Bronchial epithelial cell (primary cell): ENCODE measurements around the gene UBA1. TPM values are rescaled to one million over a fixed set of nuclear protein-coding genes. Genes with fewer than 3 reads are reported as not detected.

Experiments
- DNase-seq: peaks from one replicate; pipeline ENCODE4 v3.0.0-alpha.2; 2010; ENCODE audit warnings: low read depth
- FAIRE-seq: peaks from 2 replicates; lab custom pipeline; 2011; peaks lifted over from hg19 to GRCh38; lab: Jason Lieb, UNC
- H3K27me3 ChIP-seq: 2 replicates; pipeline ENCODE4 v1.5.1; 2011; ENCODE audit warnings: low read length; ENCODE audit not compliant: control insufficient read depth, insufficient read depth
- H3K36me3 ChIP-seq: 2 replicates; pipeline ENCODE4 v1.5.1; 2011; ENCODE audit warnings: low read length; ENCODE audit not compliant: control insufficient read depth, insufficient read depth
- H3K4me3 ChIP-seq: 2 replicates; pipeline ENCODE4 v1.5.1; 2011; ENCODE audit warnings: mild to moderate bottlenecking, low read depth, low read length, control low read depth
- CTCF ChIP-seq: IDR thresholded peaks from 2 replicates; pipeline ENCODE4 v1.5.1; 2011; ENCODE audit warnings: mild to moderate bottlenecking, moderate library complexity, low read length, control low read depth, inconsistent platforms; ENCODE audit not compliant: insufficient read depth, severe bottlenecking
- total RNA-seq: library from RNA; depleted of rRNA; stranded (reverse); fragments of >200 nt; gene quantifications from 2 replicates; pipeline ENCODE4 v1.2.1, GENCODE V29; 2014

The UBA1 gene
- total RNA-seq = 87.4 and 137 TPM in 2 replicates

- FAIRE-seq = peak; percentile 72
- H3K36me3 ChIP-seq = peaks cover 5% of the 10 kb centered on the region
- peak; percentile 45 for TF ChIP-seq CTCF
Observed at GRCh38 chrX:47193475-47194193, at the start of gene UBA1. UBA1 (plus strand) TSS chrX:47193829; CDS start chrX:47198803, 4,974 bp downstream.

GRCh38 chrX:47143894-47144625 is 49.6 kb upstream of the UBA1 start:
- FAIRE-seq (no peak), DNase-seq (peak; percentile 13)
- peaks cover 1% of the 10 kb centered on the region for H3K36me3 ChIP-seq
- H3K27me3 ChIP-seq = no peaks in the 10 kb centered on the region
- peak overlapping the region; percentile 76 for H3K4me3 ChIP-seq
- TF ChIP-seq CTCF = no peak

More at GRCh38 chrX:47193475-47194193, at the start of gene UBA1:
- H3K27me3 ChIP-seq = no peaks in the 10 kb centered on the region
- H3K4me3 ChIP-seq = peak within 1 kb of the TSS; percentile 79
- peak; percentile 88 for DNase-seq

GRCh38 chrX:47144626-47145394 is 48.8 kb upstream of the UBA1 start, which contains the start of the genes NDUFB11 and RBM10:
NDUFB11 (minus strand) TSS chrX:47144702; CDS start chrX:47144679, 23 bp downstream.
RBM10 (plus strand) TSS chrX:47145221; CDS start chrX:47147482, 2,261 bp downstream.
- Histone ChIP-seq H3K4me3 (peak within 1 kb of the TSS; percentile 76), H3K27me3 (no peaks in the 10 kb centered on the region), H3K36me3 (peaks cover 1% of the 10 kb centered on the region)
- FAIRE-seq (no peak), DNase-seq (peak; percentile 82)
- peak; percentile 67 for TF ChIP-seq CTCF

- Histone ChIP-seq H3K4me3 (peak overlapping the region; percentile 76), H3K27me3 (no peaks in the 10 kb centered on the region), H3K36me3 (peaks cover 1% of the 10 kb centered on the region)
- no peak for TF ChIP-seq CTCF
- FAIRE-seq = no peak
- no peak for DNase-seq
Observed at GRCh38 chrX:47145395-47146120, 48.1 kb upstream of the UBA1 start.

GRCh38 chrX:47146121-47146935 is 47.3 kb upstream of the UBA1 start:
- peaks cover 1% of the 10 kb centered on the region for H3K36me3 ChIP-seq
- DNase-seq (peak; percentile 10), FAIRE-seq (no peak)
- H3K27me3 ChIP-seq = no peaks in the 10 kb centered on the region
- peak overlapping the region; percentile 76 for H3K4me3 ChIP-seq
- no peak for TF ChIP-seq CTCF
